NCI-H345 (cell line): ENCODE data around the gene GMCL2.
"Not testable (repeated sequence)": the region's sequence is repeated elsewhere in the genome, so short reads cannot be mapped to it uniquely, and the experiment has no call there.

Source experiments
- DNase-seq: peaks from one replicate; lab custom pipeline; 2025; lab: John Stamatoyannopoulos, UW

Gene GMCL2

GRCh38 chr5:178206166-178207101, 19.3 kb upstream of the GMCL2 start:
- no peak for DNase-seq

GRCh38 chr5:178205749-178206047, 18.5 kb upstream of the GMCL2 start:
- no peak for DNase-seq

GRCh38 chr5:178204935-178205748, 18.0 kb upstream of the GMCL2 start:
- peak; percentile 80 for DNase-seq

GRCh38 chr5:178204182-178204934, 17.2 kb upstream of the GMCL2 start, which contains the start of gene HNRNPAB:
Gene HNRNPAB, plus strand, starts transcription at chr5:178204533. Its CDS starts 305 bp downstream, at chr5:178204838.
- peak; percentile 98 for DNase-seq

GRCh38 chr5:178203670-178204181, 16.6 kb upstream of the GMCL2 start:
- DNase-seq: peak; percentile 61

- no peak for DNase-seq
These were observed 15.4 kb upstream of the GMCL2 start for GRCh38 chr5:178202541-178202940.

- DNase-seq: no peak
These were observed 14.7 kb upstream of the GMCL2 start for GRCh38 chr5:178201927-178202235.

GRCh38 chr5:178201221-178201926, 14.2 kb upstream of the GMCL2 start:
- DNase-seq: no peak

- no peak for DNase-seq
These were observed 12.6 kb upstream of the GMCL2 start for GRCh38 chr5:178199581-178200434.

GRCh38 chr5:178198706-178199105, 11.5 kb upstream of the GMCL2 start:
- DNase-seq: no peak

GRCh38 chr5:178198151-178198550, 11.0 kb upstream of the GMCL2 start:
- not testable (repeated sequence) for DNase-seq

- DNase-seq: no peak
These were observed 9.8 kb upstream of the GMCL2 start for GRCh38 chr5:178196986-178197385.

GRCh38 chr5:178196281-178196812, 9.2 kb upstream of the GMCL2 start:
- no peak for DNase-seq

- no peak for DNase-seq
These were observed 6.9 kb upstream of the GMCL2 start for GRCh38 chr5:178194026-178194425.

GRCh38 chr5:178193251-178193809, 6.2 kb upstream of the GMCL2 start:
- DNase-seq: no peak

- DNase-seq: no peak
These were observed 5.6 kb upstream of the GMCL2 start for GRCh38 chr5:178192787-178193186.

- DNase-seq: no peak
These were observed 5.1 kb upstream of the GMCL2 start for GRCh38 chr5:178192244-178192643.

- DNase-seq: no peak
These were observed 4.5 kb upstream of the GMCL2 start for GRCh38 chr5:178191661-178192060.

- DNase-seq: no peak
These were observed 2.3 kb upstream of the GMCL2 start for GRCh38 chr5:178189433-178189832.

GRCh38 chr5:178186427-178186826, 744 bp downstream of the GMCL2 start:
- no peak for DNase-seq
